Glomerular visceral epithelial cell (primary cell): Measurements from ENCODE around the gene ANO9.

Experiments
- DNase-seq: peaks from one replicate; pipeline ENCODE4 v3.0.0-alpha.2; 2016; ENCODE audit errors: extremely low spot score

Gene ANO9

GRCh38 chr11:370070-370941 is 71.5 kb downstream of the ANO9 start:
- DNase-seq: no peak

GRCh38 chr11:369336-370018 is 72.3 kb downstream of the ANO9 start, which contains the start of gene B4GALNT4:
TSS of gene B4GALNT4 (plus strand) at chr11:369499. CDS start at chr11:369804, 305 bp downstream.
- no peak for DNase-seq

GRCh38 chr11:368414-369335 is 73.1 kb downstream of the ANO9 start:
- no peak for DNase-seq

- no peak for DNase-seq
These were observed 73.8 kb downstream of the ANO9 start for GRCh38 chr11:367956-368413.
